Measurements from ENCODE around the gene MRPS18A. TPM values are rescaled to one million over a fixed set of nuclear protein-coding genes. Genes with fewer than 3 reads are reported as not detected.
"Not testable (repeated sequence)": the region's sequence is repeated elsewhere in the genome, so short reads cannot be mapped to it uniquely, and the experiment has no call there.

MRPS18A gene
- total RNA-seq, 1 donor from 2014 or later, result 31.9 TPM

GRCh38 chr6:43702534-43703440 lies 15.2 kb upstream of the MRPS18A start:
- Histone ChIP-seq H3K9me3 (no peaks in the 10 kb centered on the region), H3K4me3 (no peak overlapping the region), H3K27ac (peak overlapping the region; percentile 86), H3K4me1 (peaks cover 84% of the 10 kb centered on the region), H3K27me3 (no peaks in the 10 kb centered on the region), H3K36me3 (no peaks in the 10 kb centered on the region)
- TF ChIP-seq CTCF (IDR thresholded peaks at IDR 0.05) (no peak), POLR2AphosphoS5 (IDR thresholded peaks at IDR 0.05; ENCODE audit: insufficient read depth in 1 of 2, low read depth in 1 of 2) (peak; percentile 48 to 81), POLR2A (IDR thresholded peaks at IDR 0.05) (no peak)
- peak in 1 of 2 donors; percentile 98 for DNase-seq (ENCODE audit: extremely low spot score in 2 of 2)
- intact Hi-C loops (cut with DNase I), result no loop called here

- Histone ChIP-seq H3K9me3 (no peaks in the 10 kb centered on the region), H3K4me1 (peaks cover 79% of the 10 kb centered on the region), H3K36me3 (no peaks in the 10 kb centered on the region), H3K27ac (peak overlapping the region; percentile 86), H3K4me3 (no peak overlapping the region), H3K27me3 (no peaks in the 10 kb centered on the region)
- TF ChIP-seq POLR2AphosphoS5 (IDR thresholded peaks at IDR 0.05; ENCODE audit: insufficient read depth in 1 of 2, low read depth in 1 of 2) (no peak), POLR2A (IDR thresholded peaks at IDR 0.05) (no peak), CTCF (IDR thresholded peaks at IDR 0.05) (no peak)
- DNase-seq (ENCODE audit: extremely low spot score in 2 of 2), result no peak
- intact Hi-C loops (cut with DNase I), result no loop called here
These were observed 14.6 kb upstream of the MRPS18A start for GRCh38 chr6:43702171-43702533.

- not testable (repeated sequence) for H3K4me3 ChIP-seq, H3K9me3 ChIP-seq
These were observed 13.5 kb upstream of the MRPS18A start for GRCh38 chr6:43700939-43701560.

GRCh38 chr6:43699564-43700186 lies 12.1 kb upstream of the MRPS18A start:
- TF ChIP-seq POLR2AphosphoS5 (IDR thresholded peaks at IDR 0.05; ENCODE audit: insufficient read depth in 1 of 2, low read depth in 1 of 2) (peak in 1 of 2 donors; percentile 32), POLR2A (IDR thresholded peaks at IDR 0.05) (no peak), CTCF (IDR thresholded peaks at IDR 0.05) (no peak)
- no peak for DNase-seq (ENCODE audit: extremely low spot score in 2 of 2)
- Histone ChIP-seq H3K4me1 (peaks cover 55% of the 10 kb centered on the region), H3K36me3 (no peaks in the 10 kb centered on the region), H3K4me3 (no peak overlapping the region), H3K27me3 (no peaks in the 10 kb centered on the region), H3K9me3 (no peaks in the 10 kb centered on the region), H3K27ac (peak overlapping the region; percentile 21)
- intact Hi-C loops (cut with DNase I), result no loop called here

More at GRCh38 chr6:43700939-43701560, 13.5 kb upstream of the MRPS18A start:
- peak overlapping the region; percentile 86 for H3K27ac ChIP-seq
- H3K27me3 ChIP-seq; H3K36me3 ChIP-seq; DNase-seq (ENCODE audit: extremely low spot score in 2 of 2); intact Hi-C loops (cut with DNase I): not testable (repeated sequence)
- H3K4me1 ChIP-seq, result peaks cover 68% of the 10 kb centered on the region

- TF ChIP-seq POLR2A (IDR thresholded peaks at IDR 0.05) (no peak), CTCF (IDR thresholded peaks at IDR 0.05) (no peak), POLR2AphosphoS5 (IDR thresholded peaks at IDR 0.05; ENCODE audit: insufficient read depth in 1 of 2, low read depth in 1 of 2) (no peak)
- H3K27ac ChIP-seq, result peak overlapping the region; percentile 21
- no peaks in the 10 kb centered on the region for H3K9me3 ChIP-seq
- no peaks in the 10 kb centered on the region for H3K27me3 ChIP-seq
- DNase-seq (ENCODE audit: extremely low spot score in 2 of 2), result no peak
- no peaks in the 10 kb centered on the region for H3K36me3 ChIP-seq
- intact Hi-C loops (cut with DNase I), result no loop called here
- H3K4me3 ChIP-seq, result no peak overlapping the region
- peaks cover 51% of the 10 kb centered on the region for H3K4me1 ChIP-seq
These were observed 11.2 kb upstream of the MRPS18A start for GRCh38 chr6:43698584-43699349.

All from vagina (tissue), 2 donors.